NCI-H1436 treated with DMSO at 0.1 percent for 48 hours (cell line): ENCODE data around the gene SLC22A14.
"Not testable (repeated sequence)": the region's sequence is repeated elsewhere in the genome, so short reads cannot be mapped to it uniquely, and the experiment has no call there.

ENCODE experiments used
- DNase-seq: peaks from one replicate; lab custom pipeline; 2025; lab: John Stamatoyannopoulos, UW

Gene SLC22A14

DNA sequence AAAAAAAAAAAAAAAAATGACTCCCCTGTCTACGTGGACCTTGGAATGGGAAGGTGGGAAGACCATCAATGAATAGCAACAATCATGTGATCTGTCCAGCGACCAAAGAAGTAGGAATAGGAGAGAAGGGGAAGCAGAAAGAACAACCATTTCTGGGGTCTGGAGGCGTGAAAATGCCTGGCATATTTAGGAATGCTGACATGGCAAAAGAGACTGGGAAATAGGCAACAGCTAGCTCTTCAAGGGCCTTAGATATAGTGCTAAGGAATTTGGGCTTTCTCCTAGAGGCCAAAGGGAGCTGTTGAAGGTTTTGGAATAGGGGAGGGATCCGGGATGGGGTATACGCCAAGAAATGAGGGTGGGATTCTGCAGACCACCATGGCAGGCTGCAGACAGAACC, 10.5 kb upstream of the SLC22A14 start:
- no peak for DNase-seq

DNA sequence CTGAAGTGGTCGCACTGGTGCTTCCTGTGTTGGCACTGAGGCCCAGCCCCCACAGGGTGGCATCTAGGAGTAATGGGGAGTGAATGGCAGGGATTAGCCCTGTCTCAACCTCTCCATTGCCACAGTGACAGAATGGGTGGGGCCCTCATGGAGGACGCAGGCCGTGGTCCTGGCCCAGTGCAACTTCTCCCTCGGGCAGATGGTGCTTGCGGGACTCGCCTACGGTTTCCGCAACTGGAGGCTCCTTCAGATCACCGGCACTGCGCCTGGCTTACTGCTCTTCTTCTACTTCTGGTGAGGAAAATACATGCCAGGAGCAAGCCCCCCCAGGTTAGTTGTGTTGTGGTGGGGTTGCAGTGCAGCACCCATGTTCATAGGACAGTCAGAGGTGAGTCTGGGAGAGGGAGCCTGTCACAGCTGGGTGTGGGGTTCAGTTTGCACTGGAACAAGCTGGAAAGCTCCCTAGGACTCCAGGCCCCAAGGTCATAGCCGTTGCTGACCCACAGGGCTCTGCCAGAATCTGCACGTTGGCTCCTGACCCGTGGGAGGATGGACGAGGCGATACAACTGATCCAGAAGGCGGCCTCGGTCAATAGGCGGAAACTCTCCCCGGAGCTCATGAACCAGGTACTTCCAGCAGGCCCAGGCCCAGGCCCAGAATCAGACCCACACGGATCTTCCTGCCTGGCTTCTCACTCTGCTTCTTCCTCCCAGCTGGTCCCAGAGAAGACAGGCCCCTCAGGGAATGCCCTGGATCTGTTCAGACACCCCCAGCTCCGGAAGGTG, 7.0 kb upstream of the SLC22A14 start:
- DNase-seq, result no peak

- no peak for DNase-seq
Observed at GRCh38 chr3:38275658-38276057, 6.4 kb upstream of the SLC22A14 start.

- DNase-seq, result no peak
Observed at GRCh38 chr3:38276081-38276916, 5.8 kb upstream of the SLC22A14 start.

DNA sequence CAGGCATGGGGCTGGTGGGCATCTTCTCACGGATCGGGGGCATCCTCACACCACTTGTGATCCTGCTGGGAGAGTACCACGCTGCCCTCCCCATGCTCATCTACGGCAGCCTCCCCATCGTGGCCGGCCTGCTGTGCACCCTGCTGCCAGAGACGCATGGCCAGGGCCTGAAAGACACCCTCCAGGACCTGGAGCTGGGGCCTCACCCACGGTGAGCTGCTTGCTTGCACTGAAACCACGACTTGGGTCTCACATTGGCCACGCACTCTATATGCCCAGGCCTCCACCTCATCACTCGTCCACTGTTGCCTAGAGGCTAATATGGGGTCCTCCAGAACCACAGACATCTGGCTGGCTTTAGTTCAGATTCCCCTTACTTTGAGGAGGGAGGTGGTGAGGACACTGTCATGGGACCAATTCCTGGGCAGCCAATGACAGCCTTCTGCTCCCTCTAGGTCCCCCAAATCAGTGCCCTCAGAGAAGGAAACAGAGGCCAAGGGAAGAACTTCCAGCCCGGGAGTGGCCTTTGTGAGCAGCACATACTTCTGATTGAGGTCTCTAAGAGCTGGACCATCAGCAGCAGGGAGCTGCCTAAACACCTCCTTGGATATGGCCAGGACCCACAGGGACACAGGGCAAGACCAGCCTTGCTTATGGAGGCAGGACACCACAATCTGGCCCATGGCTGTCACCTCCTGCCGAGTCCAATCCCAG, 5.0 kb upstream of the SLC22A14 start:
- DNase-seq, result no peak

DNA sequence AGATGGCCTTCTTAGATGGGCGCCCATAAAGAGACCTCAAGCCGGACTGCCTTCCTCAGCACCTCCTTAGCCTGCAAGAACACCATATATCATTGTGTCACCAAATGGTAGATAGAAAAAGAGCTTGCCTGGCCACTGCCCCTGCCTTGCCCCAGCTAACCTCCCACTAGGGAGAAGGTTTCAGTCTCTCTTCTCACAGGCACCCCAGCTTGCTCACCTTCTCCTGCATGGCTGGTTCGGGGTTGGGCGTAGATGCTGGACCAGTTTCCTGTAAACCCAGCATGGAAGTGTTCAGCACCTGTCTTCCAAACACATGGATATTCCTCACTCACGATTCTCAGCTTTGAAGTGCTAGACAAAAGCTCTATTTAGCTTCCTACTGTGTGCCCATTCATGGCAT, 3.3 kb upstream of the SLC22A14 start:
- DNase-seq, result no peak

- DNase-seq, result no peak
Observed at GRCh38 chr3:38283810-38284755, 2.0 kb downstream of the SLC22A14 start.

DNA sequence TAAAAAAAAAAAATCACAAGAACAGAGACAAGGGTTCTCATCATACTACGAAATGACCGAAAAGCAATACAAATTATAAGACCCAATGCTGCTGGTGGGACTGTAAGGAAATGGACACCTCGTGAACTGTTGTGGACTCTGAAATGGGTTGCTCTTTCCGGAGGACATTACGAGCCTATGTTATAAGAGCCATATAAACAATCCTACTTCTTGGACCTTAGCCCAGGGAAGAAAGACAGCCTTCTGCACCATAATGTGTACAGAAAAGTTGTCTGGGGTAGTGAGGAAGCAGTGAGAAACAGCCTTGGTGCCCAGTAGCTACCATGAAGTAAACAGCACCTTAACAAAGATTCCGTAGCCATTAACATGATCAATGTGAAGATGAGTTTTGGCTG, 2.7 kb downstream of the SLC22A14 start:
- DNase-seq, result no peak

- DNase-seq, result not testable (repeated sequence)
Observed at GRCh38 chr3:38289286-38290217, 7.5 kb downstream of the SLC22A14 start.

DNA sequence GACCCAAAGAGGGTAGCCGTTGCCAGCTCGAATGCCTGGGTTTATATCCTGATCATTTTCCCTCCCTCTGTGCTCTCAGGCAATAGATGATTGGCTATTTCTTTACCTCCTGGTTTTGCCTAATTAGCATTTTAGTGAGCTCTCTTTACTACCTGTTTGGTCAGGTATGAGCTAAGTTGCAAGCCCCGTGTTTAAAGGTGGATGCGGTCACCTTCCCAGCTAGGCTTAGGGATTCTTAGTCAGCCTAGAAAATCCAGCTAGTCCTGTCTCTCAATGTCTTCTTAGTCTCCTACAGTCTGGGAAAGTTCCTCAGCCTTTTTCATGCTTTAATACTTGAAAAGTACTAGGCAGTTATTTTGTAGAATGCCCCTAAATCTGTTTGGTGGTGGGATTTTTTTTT, 15.0 kb downstream of the SLC22A14 start:
- not testable (repeated sequence) for DNase-seq

DNA sequence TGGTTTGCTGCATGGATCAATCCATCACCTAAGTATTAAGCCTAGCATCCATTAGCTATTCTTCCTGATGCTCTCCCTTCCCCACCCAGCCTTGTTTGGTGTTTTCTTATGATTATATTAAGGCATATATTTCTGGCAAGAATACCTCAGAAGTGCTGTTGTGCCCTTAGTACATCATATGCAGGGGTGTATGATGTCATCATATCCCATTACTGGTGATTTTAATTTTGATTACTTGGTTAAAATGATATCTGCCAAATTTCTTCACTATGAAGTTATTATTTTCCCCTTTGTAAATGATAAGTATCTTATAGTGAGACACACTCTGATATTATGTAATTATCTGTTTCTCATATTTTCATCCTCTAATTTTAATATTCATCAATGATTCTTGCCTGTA, 15.4 kb downstream of the SLC22A14 start:
- DNase-seq, result no peak

- no peak for DNase-seq
Observed at GRCh38 chr3:38297947-38298711, 16.0 kb downstream of the SLC22A14 start.

DNA sequence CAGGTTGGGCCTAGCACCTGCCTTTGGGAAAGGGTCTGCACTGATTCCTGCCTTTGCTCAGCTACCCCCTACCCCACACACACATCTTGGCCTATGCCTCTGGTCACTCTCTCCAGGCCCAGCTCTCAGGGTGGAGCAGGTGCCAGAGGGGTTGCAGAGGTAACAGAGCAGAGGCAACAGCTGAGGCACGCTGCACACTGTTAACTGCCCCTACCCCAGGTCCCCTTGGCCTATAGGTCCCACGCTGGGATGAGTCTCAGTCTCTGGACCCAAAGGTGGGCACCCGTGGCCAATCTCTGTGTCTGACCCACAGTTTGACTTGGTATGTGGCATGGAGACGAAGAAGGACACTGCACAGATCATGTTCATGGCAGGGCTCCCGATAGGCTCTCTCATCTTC, 24.8 kb downstream of the SLC22A14 start:
- DNase-seq, result no peak

DNA sequence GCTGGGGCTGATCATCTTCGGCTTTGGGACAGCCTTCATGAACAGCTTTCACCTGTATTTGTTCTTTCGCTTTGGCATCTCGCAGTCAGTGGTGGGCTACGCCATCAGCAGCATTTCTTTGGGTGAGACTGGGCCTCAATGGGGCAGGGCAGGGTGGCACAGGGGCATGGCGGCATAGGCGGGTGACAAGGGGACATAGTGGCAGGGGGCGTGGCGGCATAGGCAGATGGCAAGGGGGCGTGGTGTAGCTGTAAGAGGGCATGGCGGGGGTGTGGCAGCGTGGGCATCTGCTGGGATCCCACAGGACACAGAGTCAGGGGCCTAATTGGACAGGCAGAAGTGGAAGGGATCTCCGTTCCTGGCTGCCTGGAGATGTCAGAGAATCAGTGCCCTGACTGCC, 25.5 kb downstream of the SLC22A14 start:
- DNase-seq, result no peak

GRCh38 chr3:38308456-38308855, 26.4 kb downstream of the SLC22A14 start:
- no peak for DNase-seq

GRCh38 chr3:38311476-38311875, 29.4 kb downstream of the SLC22A14 start:
- no peak for DNase-seq

DNA sequence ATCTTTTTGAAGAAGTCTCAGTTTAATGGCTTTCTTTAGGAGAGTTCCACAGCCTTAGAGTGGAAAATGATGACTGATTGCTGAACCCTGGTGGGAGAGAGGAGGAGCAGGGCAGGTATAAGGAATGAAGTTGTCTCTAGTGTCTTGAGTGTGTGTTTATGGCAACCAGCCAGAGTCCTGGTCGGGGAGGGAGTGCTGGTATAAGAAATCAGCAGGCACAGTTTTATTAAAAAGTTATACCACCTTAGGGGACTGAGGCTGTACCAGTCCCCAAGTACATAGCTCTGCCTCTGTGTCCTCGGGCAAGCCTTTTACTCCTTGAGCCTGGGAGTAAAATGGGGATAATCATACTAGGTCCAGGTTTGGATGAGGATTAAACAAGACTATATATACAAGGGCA, 29.8 kb downstream of the SLC22A14 start:
- no peak for DNase-seq

DNA sequence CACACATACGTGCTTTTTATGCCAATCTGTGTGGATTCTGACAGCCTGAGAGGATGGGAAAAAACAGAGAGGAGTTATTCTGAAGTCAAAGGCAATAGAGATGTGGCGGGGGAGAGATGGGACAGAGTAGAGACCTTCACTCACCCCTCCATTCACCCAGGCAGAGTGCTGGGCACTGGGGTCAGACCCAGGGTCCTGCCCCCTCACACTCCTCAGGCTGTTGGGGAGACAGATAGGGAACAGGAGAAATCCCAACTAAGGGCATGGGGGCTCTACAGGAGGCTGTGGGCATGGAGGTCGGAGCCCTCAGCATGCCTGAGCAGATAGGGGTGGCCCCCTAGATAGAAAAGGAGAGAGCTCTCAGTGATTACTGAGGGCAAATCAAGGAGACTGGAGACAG, 30.3 kb downstream of the SLC22A14 start:
- no peak for DNase-seq

GRCh38 chr3:38313263-38313662, 31.2 kb downstream of the SLC22A14 start:
- DNase-seq, result no peak

DNA sequence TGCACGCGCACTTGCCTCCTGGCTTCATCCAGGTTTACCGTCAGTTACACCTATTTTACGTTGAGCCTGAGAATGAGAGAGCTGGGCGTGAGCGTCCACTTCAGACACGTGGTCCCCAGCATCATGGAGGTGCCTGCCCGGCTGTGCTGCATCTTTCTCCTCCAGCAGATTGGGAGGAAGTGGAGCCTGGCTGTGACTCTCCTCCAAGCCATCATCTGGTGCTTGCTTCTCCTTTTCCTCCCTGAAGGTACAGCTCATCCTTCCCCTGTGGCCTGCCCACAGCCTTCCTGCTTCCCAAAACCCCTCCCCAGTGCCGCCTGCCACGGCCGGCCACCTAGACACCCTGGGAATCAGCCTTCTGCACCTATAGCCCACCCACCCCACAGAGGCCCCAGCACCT, 31.6 kb downstream of the SLC22A14 start:
- DNase-seq, result no peak
